HG03457 (cell line): ENCODE measurements around the gene TRIOBP.

Experiments used
- ATAC-seq: cut with Tn5 transposase; IDR thresholded peaks from one replicate; pipeline ENCODE4 v1.9.1; 2021; ENCODE audit warnings: moderate number of reproducible peaks; ENCODE audit not compliant: unreplicated experiment

TRIOBP gene

DNA sequence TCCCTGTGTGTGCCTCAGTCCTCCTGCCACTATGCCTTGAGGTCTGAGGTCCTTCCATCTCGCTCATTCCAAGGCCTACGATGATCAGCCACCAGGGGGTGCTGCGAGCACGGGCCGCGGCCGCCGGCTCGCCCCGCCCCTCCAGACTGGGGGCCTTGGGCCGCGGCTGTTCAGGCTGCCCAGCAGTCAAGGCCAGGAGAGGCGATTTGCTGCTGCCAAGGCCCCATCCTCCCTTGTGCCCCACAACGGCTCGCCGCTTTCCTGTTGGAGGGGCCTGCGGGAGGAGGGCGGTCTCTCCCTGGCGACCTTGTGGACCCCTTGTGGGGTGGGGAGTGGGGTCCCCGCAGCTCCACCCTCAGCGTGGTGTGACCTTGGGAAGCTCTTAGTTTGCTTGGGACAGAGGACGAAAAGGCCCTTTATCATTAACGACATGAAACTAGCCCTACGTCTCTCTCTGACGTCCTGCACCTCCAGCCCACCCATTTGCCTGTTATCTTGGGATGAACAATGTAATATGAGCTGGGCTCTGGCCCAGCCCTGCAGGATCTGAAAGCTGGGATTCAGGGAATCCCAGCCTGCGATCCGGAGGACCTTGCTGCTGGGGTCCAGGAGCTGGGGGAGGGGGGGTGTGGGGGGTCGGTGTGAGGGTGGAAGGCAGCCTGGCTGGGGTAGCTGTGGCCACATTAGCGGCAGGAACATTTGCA lies 121.0 kb downstream of the TRIOBP start:
- ATAC-seq = no peak

DNA sequence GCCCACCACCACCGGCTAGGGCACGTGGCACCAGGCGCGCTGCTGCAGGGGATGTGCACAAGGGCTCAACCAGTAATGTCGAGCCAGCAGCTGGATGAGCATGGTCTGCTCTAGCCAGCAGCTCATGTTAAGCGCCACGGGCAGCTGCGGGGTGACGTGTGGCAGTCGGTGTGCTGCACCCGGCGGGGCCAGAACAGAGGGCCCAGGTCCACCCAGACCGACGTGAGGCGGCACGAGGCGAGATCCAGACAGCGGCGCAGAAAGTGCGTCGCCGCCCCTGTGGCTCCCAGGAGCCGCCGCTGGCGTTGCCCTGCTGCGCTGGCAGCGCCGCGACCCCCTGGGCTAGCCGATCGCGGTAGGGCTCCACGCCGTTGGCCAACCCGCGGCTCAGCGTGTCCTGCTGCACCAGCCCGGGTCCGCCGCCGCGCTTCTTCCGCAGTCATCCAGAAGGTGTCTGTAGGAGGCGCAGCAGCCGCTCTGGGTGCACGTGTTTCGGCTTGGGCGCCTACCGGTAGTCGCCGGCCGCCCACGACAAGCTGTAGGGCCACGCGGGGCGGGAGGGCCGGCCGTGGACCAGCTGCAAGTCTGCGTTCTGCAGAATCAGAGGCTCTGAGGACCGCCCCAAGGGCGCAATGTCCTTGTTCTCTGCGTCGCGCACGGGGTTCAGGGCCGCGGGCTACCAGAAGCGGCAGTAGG lies 121.7 kb downstream of the TRIOBP start:
- ATAC-seq = no peak

DNA sequence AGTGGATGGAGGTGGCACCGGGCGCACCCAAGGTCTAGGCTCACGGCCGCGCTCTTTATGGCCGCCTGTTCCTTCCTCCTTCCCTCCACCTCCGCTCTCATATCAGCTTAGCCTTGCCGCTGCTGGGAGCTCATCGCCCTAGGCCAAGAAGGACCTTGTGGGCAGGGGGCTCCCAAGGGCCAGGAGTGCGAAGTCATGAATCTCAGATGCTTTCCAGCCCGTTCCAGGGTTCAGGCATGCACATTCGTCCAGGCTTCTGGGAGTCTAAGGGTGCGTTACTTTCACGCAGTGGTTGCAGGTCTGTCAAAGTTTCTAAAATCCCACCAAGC lies 122.2 kb downstream of the TRIOBP start:
- no peak for ATAC-seq

DNA sequence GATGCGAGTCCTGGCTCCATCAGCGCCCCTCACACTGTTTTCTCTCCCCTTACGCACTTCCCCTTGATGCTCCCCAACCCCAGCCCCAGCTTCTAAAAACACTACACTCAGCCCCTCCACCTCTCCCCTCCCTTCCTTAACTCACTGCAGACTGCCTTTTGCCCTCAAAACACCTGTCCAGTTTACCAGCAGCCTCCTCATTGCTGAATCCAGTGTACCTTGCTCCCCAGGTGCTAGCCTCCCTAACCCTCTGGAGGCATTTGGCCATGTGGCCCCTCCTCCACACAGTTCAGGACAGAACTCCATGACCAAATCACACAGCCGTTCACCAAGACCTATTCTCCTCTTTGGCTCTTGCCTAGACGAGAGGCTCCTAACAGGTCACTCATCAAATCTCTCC lies 123.5 kb downstream of the TRIOBP start:
- ATAC-seq = no peak

DNA sequence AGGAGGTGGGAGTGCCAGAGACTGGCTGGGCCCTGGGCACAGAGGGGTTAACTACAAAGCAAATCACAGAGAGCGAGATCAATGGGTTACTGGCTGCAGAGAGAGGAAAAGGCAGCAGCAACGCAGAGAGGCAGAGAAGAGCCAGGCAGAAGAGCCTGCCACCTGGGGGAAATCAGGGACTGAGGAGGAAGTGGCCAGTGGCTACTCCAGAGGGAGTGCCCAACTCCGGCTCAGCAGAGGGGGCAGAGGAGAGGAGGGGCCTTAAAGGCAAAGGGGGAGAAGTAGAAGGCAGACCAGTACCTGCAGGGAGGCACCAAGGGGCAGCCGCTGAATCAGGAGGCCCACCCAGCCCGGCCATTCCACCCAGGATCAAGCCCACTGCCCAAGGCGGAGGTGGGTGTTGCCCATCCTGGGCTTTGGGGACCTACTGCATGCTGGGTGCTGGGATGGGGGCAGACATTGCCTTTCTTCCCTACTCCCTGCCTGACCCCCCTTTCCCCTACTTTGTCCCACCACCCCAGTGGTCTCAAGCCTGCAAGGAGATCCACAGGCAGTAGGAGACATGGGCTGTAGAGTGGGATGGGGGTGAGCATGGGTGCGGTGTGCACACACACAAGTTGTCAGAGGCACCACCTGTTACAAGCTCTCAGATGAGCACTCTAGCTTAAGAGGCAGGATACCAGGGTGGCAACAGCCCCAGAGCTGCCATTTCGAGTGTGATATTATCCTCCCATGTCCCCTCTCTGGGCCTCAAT lies 125.4 kb downstream of the TRIOBP start:
- no peak for ATAC-seq

DNA sequence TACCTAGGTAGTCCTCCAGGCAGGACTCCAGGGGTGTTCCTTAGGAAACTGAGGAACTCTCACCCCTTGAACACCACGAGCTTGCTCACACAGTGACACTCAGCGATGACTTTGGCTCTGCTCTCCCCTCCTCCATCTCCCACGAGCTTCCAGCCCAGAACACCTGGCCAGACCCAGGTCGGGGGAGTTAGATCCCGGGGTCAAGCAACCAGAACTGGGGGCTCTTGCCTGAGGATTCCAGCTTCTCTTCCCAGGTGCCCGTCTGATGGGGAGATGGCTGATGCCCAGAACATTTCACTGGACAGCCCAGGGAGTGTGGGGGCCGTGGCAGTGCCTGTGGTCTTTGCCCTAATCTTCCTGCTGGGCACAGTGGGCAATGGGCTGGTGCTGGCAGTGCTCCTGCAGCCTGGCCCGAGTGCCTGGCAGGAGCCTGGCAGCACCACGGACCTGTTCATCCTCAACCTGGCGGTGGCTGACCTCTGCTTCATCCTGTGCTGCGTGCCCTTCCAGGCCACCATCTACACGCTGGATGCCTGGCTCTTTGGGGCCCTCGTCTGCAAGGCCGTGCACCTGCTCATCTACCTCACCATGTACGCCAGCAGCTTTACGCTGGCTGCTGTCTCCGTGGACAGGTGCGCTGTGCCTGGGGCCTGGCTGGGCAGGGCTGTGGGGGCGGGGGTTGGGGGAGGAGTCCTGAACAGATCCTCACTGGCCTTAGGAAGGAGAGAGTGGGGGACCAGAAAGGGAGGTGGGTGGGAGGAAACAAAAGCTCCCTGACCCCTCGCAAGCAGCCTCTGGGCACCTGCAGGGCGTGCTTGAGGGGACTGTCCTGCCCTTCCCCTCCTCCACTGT lies 126.5 kb downstream of the TRIOBP start, which contains the start of gene GALR3:
GALR3 (plus strand) TSS at position 249 of the 852 bp plus-strand sequence; CDS start at position 274, 25 bp downstream.
- no peak for ATAC-seq

DNA sequence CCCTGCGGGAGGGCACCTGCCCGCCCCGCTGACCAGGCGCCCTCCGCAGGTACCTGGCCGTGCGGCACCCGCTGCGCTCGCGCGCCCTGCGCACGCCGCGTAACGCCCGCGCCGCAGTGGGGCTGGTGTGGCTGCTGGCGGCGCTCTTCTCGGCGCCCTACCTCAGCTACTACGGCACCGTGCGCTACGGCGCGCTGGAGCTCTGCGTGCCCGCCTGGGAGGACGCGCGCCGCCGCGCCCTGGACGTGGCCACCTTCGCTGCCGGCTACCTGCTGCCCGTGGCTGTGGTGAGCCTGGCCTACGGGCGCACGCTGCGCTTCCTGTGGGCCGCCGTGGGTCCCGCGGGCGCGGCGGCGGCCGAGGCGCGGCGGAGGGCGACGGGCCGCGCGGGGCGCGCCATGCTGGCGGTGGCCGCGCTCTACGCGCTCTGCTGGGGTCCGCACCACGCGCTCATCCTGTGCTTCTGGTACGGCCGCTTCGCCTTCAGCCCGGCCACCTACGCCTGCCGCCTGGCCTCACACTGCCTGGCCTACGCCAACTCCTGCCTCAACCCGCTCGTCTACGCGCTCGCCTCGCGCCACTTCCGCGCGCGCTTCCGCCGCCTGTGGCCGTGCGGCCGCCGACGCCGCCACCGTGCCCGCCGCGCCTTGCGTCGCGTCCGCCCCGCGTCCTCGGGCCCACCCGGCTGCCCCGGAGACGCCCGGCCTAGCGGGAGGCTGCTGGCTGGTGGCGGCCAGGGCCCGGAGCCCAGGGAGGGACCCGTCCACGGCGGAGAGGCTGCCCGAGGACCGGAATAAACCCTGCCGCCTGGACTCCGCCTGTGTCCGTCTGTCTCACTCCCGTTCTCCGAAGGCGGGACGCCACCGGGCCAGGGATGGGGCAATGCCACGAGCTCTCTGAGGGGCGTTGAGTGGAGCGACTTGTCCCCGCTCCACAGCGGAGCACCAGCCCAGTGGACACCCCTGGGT lies 128.1 kb downstream of the TRIOBP start:
- ATAC-seq = no peak
